HEK293 (cell line): ENCODE measurements around the gene PBX2.

Source experiments
- CTCF ChIA-PET: fragments of 350-600 bp; formaldehyde crosslinking; extraction: SDS; loops from one replicate; lab custom pipeline; 2021; ENCODE audit warnings: antibody characterized with exemption; lab: Yijun Ruan, JAX
- POLR2A ChIA-PET: fragments of 300-600 bp; formaldehyde crosslinking; extraction: SDS; loops from one replicate; lab custom pipeline; 2020; ENCODE audit warnings: antibody characterized with exemption, inconsistent platforms; lab: Yijun Ruan, JAX
- H3K27ac ChIP-seq: fragments of 200-500 bp; sonication (Bioruptor generic); 2 replicates; pipeline ENCODE4 v1.5.1; 2014; ENCODE audit warnings: low read depth, low read length, control low read depth, inconsistent platforms; ENCODE audit errors: extremely low read depth
- H3K36me3 ChIP-seq, 2 experiments: fragments of 200-500 bp in 1 of 2; sonication (Bioruptor generic) in 1 of 2; 1 replicate in 1 of 2; 2 replicates in 1 of 2; pipeline ENCODE4 v1.5.1; 2014 to 2017; ENCODE audit warnings: inconsistent platforms in 2 of 2, low read length in 2 of 2; ENCODE audit not compliant: control insufficient read depth in 2 of 2, insufficient read depth in 1 of 2
- H3K4me1 ChIP-seq: fragments of 200-500 bp; sonication (Bioruptor generic); 2 replicates; pipeline ENCODE4 v1.5.1; 2014; ENCODE audit warnings: mild to moderate bottlenecking, low read length, inconsistent platforms; ENCODE audit not compliant: control insufficient read depth, insufficient read depth
- H3K4me3 ChIP-seq: 2 replicates; pipeline ENCODE4 v1.5.1; 2011; ENCODE audit warnings: low read depth, mild to moderate bottlenecking, control low read depth, low read length, moderate library complexity
- H3K9me3 ChIP-seq: fragments of 200-500 bp; sonication (Bioruptor generic); 2 replicates; pipeline ENCODE4 v1.5.1; 2014; ENCODE audit warnings: low read depth, low read length, inconsistent platforms; ENCODE audit not compliant: control insufficient read depth, insufficient read depth
- BCL6B ChIP-seq: fragments of 450-650 bp; formaldehyde crosslinking; IDR thresholded peaks from 2 replicates; pipeline ENCODE4 v1.5.1; 2017; ENCODE audit warnings: missing biosample characterization, missing genetic modification characterization
- FEZF1 ChIP-seq: fragments of 450-650 bp; formaldehyde crosslinking; IDR thresholded peaks from 2 replicates; pipeline ENCODE4 v1.5.1; 2016; ENCODE audit warnings: missing biosample characterization, missing genetic modification characterization
- INSM2 ChIP-seq: fragments of 450-650 bp; formaldehyde crosslinking; IDR thresholded peaks from 2 replicates; pipeline ENCODE4 v1.5.1; 2016; ENCODE audit warnings: missing biosample characterization, missing genetic modification characterization
- KLF9 ChIP-seq: fragments of 450-650 bp; formaldehyde crosslinking; IDR thresholded peaks from 2 replicates; pipeline ENCODE4 v1.5.1; 2016; ENCODE audit warnings: missing biosample characterization, missing genetic modification characterization, low read depth
- MYNN ChIP-seq: fragments of 450-650 bp; formaldehyde crosslinking; IDR thresholded peaks from 2 replicates; pipeline ENCODE4 v1.5.1; 2016; ENCODE audit warnings: missing biosample characterization, missing genetic modification characterization, borderline replicate concordance
- PATZ1 ChIP-seq: fragments of 450-650 bp; formaldehyde crosslinking; IDR thresholded peaks from 2 replicates; pipeline ENCODE4 v1.5.1; 2016; ENCODE audit warnings: missing biosample characterization, missing genetic modification characterization
- REST ChIP-seq: fragments of 450-650 bp; formaldehyde crosslinking; IDR thresholded peaks from 2 replicates; pipeline ENCODE4 v1.5.1; 2016; ENCODE audit warnings: missing biosample characterization, missing genetic modification characterization
- SCRT2 ChIP-seq: fragments of 450-650 bp; formaldehyde crosslinking; IDR thresholded peaks from 2 replicates; pipeline ENCODE4 v1.5.1; 2016; ENCODE audit warnings: missing biosample characterization, missing genetic modification characterization
- TRIM28 ChIP-seq: IDR thresholded peaks from 2 replicates; pipeline ENCODE4 v1.6.1; 2011; ENCODE audit warnings: low read length, control low read depth, borderline replicate concordance
- ZBTB26 ChIP-seq: fragments of 450-650 bp; formaldehyde crosslinking; optimal IDR thresholded peaks from 2 replicates; pipeline ENCODE3; 2016; ENCODE audit warnings: missing biosample characterization, mild to moderate bottlenecking, missing genetic modification characterization
- ZBTB48 ChIP-seq: fragments of 450-650 bp; formaldehyde crosslinking; IDR thresholded peaks from 2 replicates; pipeline ENCODE4 v1.5.1; 2016; ENCODE audit warnings: missing biosample characterization, missing genetic modification characterization
- ZFP3 ChIP-seq: fragments of 450-650 bp; formaldehyde crosslinking; IDR thresholded peaks from 2 replicates; pipeline ENCODE4 v1.5.1; 2016; ENCODE audit warnings: low read depth, missing biosample characterization, missing genetic modification characterization
- ZNF157 ChIP-seq: fragments of 450-650 bp; formaldehyde crosslinking; IDR thresholded peaks from 2 replicates; pipeline ENCODE4 v1.5.1; 2016; ENCODE audit warnings: missing biosample characterization, missing genetic modification characterization
- ZNF16 ChIP-seq: fragments of 450-650 bp; formaldehyde crosslinking; IDR thresholded peaks from 2 replicates; pipeline ENCODE4 v1.5.1; 2016; ENCODE audit warnings: low read depth, missing biosample characterization, missing genetic modification characterization
- ZNF266 ChIP-seq: fragments of 450-650 bp; formaldehyde crosslinking; IDR thresholded peaks from 2 replicates; pipeline ENCODE4 v1.5.1; 2016; ENCODE audit warnings: missing biosample characterization, missing genetic modification characterization, low read depth
- ZNF354C ChIP-seq: fragments of 450-650 bp; formaldehyde crosslinking; IDR thresholded peaks from 2 replicates; pipeline ENCODE4 v1.5.1; 2016; ENCODE audit warnings: missing biosample characterization, missing genetic modification characterization, low read depth, borderline replicate concordance
- ZNF48 ChIP-seq: fragments of 450-650 bp; formaldehyde crosslinking; IDR thresholded peaks from 2 replicates; pipeline ENCODE4 v1.5.1; 2016; ENCODE audit warnings: missing biosample characterization, missing genetic modification characterization
- ZNF560 ChIP-seq: fragments of 450-650 bp; formaldehyde crosslinking; IDR thresholded peaks from 2 replicates; pipeline ENCODE4 v1.5.1; 2017; ENCODE audit warnings: missing biosample characterization, missing genetic modification characterization, borderline replicate concordance
- ZNF600 ChIP-seq: fragments of 450-650 bp; formaldehyde crosslinking; IDR thresholded peaks from 2 replicates; pipeline ENCODE4 v1.5.1; 2016; ENCODE audit warnings: missing biosample characterization, missing genetic modification characterization
- ZNF629 ChIP-seq: fragments of 450-650 bp; formaldehyde crosslinking; IDR thresholded peaks from 2 replicates; pipeline ENCODE4 v1.5.1; 2017; ENCODE audit warnings: missing biosample characterization, missing genetic modification characterization
- ZNF645 ChIP-seq: fragments of 450-650 bp; formaldehyde crosslinking; IDR thresholded peaks from 2 replicates; pipeline ENCODE4; 2016; ENCODE audit warnings: missing biosample characterization, missing genetic modification characterization
- ZNF664 ChIP-seq: fragments of 450-650 bp; formaldehyde crosslinking; IDR thresholded peaks from 2 replicates; pipeline ENCODE4 v1.5.1; 2016; ENCODE audit warnings: missing biosample characterization, missing genetic modification characterization
- ZNF670 ChIP-seq: fragments of 450-650 bp; formaldehyde crosslinking; IDR thresholded peaks from 2 replicates; pipeline ENCODE4 v1.5.1; 2016; ENCODE audit warnings: missing biosample characterization, missing genetic modification characterization, low read depth
- ZNF776 ChIP-seq: fragments of 450-650 bp; formaldehyde crosslinking; IDR thresholded peaks from 2 replicates; pipeline ENCODE4 v1.5.0; 2017; ENCODE audit warnings: missing biosample characterization, missing genetic modification characterization, borderline replicate concordance
- ZNF837 ChIP-seq: fragments of 450-650 bp; formaldehyde crosslinking; IDR thresholded peaks from 2 replicates; pipeline ENCODE4 v1.5.1; 2016; ENCODE audit warnings: missing biosample characterization, missing genetic modification characterization

Gene PBX2

GRCh38 chr6:32156891-32157290 lies 33.1 kb downstream of the PBX2 start:
- Histone ChIP-seq H3K27ac (no peak overlapping the region), H3K4me3 (no peak overlapping the region)
- TF ChIP-seq SCRT2, result no peak
- TF ChIP-seq BCL6B (tag by site-specific recombination), result no peak
- TF ChIP-seq ZNF776 (tag by site-specific recombination), result no peak
- TF ChIP-seq PATZ1 (tag by site-specific recombination), result no peak
- no peak for TF ChIP-seq ZNF664 (tag by site-specific recombination)
- no peak for TF ChIP-seq ZNF629 (tag by site-specific recombination)
- TF ChIP-seq FEZF1, result no peak
- TF ChIP-seq ZBTB48 (tag by site-specific recombination), result no peak
- TF ChIP-seq ZNF48 (tag by site-specific recombination), result no peak
- no peak for TF ChIP-seq ZNF16 (tag by site-specific recombination)
- TF ChIP-seq KLF9 (tag by site-specific recombination), result no peak
- no peak for TF ChIP-seq ZNF560
- TF ChIP-seq TRIM28, result no peak
- no peak for TF ChIP-seq MYNN
- no peak for TF ChIP-seq ZNF157
- TF ChIP-seq INSM2 (tag by site-specific recombination), result no peak
- TF ChIP-seq, all 188 proteins: peak for 0
- peaks cover 28 to 43% of the 10 kb centered on the region in 2 experiments for H3K36me3 ChIP-seq
- H3K4me1 ChIP-seq, result peaks cover 7% of the 10 kb centered on the region; the same call in 1 of the 2 replicates
- CTCF ChIA-PET, result interaction anchor here (1.8 kb wide), 1 partner anchor 39 kb away, joined by 6 read pairs; no protein-coding TSS in a partner anchor
- H3K9me3 ChIP-seq, result no peaks in the 10 kb centered on the region
- POLR2A ChIA-PET, result no interaction called here

- ChIA-PET CTCF (interaction anchor here (0.5 to 1.3 kb wide), 16 partner anchors 8 to 893 kb away, joined by 3 to 21 read pairs (median 4); partner anchors contain the start of genes ATF6B, EGFL8 and FKBPL), POLR2A (interaction anchor here (0.6 to 1.2 kb wide), 6 partner anchors 12 to 51 kb away, joined by 3 to 8 read pairs (median 4); partner anchors contain the start of genes ATF6B and FKBPL)
- Histone ChIP-seq H3K36me3 (peaks cover 22 to 41% of the 10 kb centered on the region in 2 experiments), H3K9me3 (no peaks in the 10 kb centered on the region), H3K4me3 (peak overlapping the region; percentile 66), H3K27ac (peak overlapping the region; percentile 80), H3K4me1 (peaks cover 7% of the 10 kb centered on the region; the same call in 1 of the 2 replicates)
- TF ChIP-seq ZNF600 (tag by site-specific recombination) (no peak), ZFP3 (tag by site-specific recombination) (no peak), ZNF157 (no peak), ZNF645 (tag by site-specific recombination) (no peak), ZNF354C (tag by site-specific recombination) (no peak), ZNF670 (tag by site-specific recombination) (no peak), ZNF837 (tag by site-specific recombination) (0 out of 2 replicates have a peak, but pooled peaks have one; percentile 56), ZNF266 (tag by site-specific recombination) (no peak), REST (tag by site-specific recombination) (no peak), ZBTB26 (peak; percentile 44)
Measured at GRCh38 chr6:32154514-32155161, 35.4 kb downstream of the PBX2 start.
